Measurements from ENCODE around the gene SH3PXD2A. TPM values are rescaled to one million over a fixed set of nuclear protein-coding genes. Genes with fewer than 3 reads are reported as not detected.

SH3PXD2A gene, protein sequence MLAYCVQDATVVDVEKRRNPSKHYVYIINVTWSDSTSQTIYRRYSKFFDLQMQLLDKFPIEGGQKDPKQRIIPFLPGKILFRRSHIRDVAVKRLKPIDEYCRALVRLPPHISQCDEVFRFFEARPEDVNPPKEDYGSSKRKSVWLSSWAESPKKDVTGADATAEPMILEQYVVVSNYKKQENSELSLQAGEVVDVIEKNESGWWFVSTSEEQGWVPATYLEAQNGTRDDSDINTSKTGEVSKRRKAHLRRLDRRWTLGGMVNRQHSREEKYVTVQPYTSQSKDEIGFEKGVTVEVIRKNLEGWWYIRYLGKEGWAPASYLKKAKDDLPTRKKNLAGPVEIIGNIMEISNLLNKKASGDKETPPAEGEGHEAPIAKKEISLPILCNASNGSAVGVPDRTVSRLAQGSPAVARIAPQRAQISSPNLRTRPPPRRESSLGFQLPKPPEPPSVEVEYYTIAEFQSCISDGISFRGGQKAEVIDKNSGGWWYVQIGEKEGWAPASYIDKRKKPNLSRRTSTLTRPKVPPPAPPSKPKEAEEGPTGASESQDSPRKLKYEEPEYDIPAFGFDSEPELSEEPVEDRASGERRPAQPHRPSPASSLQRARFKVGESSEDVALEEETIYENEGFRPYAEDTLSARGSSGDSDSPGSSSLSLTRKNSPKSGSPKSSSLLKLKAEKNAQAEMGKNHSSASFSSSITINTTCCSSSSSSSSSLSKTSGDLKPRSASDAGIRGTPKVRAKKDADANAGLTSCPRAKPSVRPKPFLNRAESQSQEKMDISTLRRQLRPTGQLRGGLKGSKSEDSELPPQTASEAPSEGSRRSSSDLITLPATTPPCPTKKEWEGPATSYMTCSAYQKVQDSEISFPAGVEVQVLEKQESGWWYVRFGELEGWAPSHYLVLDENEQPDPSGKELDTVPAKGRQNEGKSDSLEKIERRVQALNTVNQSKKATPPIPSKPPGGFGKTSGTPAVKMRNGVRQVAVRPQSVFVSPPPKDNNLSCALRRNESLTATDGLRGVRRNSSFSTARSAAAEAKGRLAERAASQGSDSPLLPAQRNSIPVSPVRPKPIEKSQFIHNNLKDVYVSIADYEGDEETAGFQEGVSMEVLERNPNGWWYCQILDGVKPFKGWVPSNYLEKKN
- total RNA-seq (33.5 and 36.4 TPM in 2 replicates), polyA plus RNA-seq (3.2 and 5.1 TPM in 2 replicates), polyA minus RNA-seq (2.9 and 6.4 TPM in 2 replicates)
- total RNA-seq (2013): 3.2 TPM

DNA sequence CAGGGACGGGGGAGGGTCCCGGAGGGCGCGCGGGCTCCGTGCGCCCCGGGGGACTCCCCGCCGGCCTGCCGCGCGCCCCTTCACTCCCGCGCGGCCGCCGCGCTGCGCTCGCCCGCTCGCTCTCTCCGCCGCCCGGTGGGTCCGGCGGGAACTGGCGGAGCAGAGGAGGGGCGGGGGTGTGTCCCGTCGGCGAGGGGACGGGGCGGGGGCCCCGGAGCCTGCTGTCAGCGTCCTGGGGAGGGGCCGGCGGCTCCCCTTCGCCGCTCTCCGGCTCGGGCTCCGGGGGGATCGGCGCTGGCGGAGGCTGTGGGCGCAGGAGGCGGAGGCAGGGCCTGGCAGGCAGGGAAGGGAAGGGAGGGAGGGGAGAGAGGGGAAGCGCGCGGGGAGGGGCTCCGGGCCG is at the start of gene SH3PXD2A:
Gene SH3PXD2A, minus strand, starts transcription at position 153 of the 400 bp plus-strand sequence. CDS start 310 bp downstream, outside the sequence.
- Histone ChIP-seq H2AFZ (ENCODE audit: insufficient read depth, low read depth, low read length, poor library complexity, severe bottlenecking) (peak within 1 kb of the TSS; percentile 42), H4K20me1 (ENCODE audit: control insufficient read depth, insufficient read depth, low read length, poor library complexity, severe bottlenecking) (no peaks in the 10 kb centered on the region), H3K4me1 (ENCODE audit: control insufficient read depth in 2 of 2, insufficient read depth in 2 of 2, low read length in 2 of 2) (peaks cover 17 to 18% of the 10 kb centered on the region in 2 donors), H3K27ac (ENCODE audit: low read length in 2 of 2) (no peak within 1 kb of the TSS), H3K9me3 (ENCODE audit: control extremely low read depth in 1 of 3, control insufficient read depth in 2 of 3, insufficient read depth in 1 of 3, low read length in 2 of 3) (no peaks in the 10 kb centered on the region), H3K4me2 (replicated peaks; ENCODE audit: low read depth, low read length, poor library complexity, severe bottlenecking) (peak within 1 kb of the TSS; percentile 85), H3K36me3 (replicated peaks in 1 of 2; ENCODE audit: control extremely low read depth in 1 of 2, control insufficient read depth in 1 of 2, extremely low read depth in 1 of 2, insufficient read depth in 2 of 2, low read length in 1 of 2) (no peaks in the 10 kb centered on the region), H3K27me3 (replicated peaks in 1 of 4; ENCODE audit: control extremely low read depth in 1 of 4, control insufficient read depth in 3 of 4, insufficient read depth in 4 of 4, low read length in 3 of 4) (peaks cover 0 to 45% (median 15%) of the 10 kb centered on the region in 4 experiments), H3K9ac (ENCODE audit: low read length) (peak within 1 kb of the TSS; percentile 56), H3K79me2 (ENCODE audit: control insufficient read depth, insufficient read depth, low read length) (no peaks in the 10 kb centered on the region), H3K4me3 (ENCODE audit: control extremely low read depth in 1 of 5, extremely low read depth in 1 of 5, insufficient read depth in 1 of 5, low read depth in 2 of 5, low read length in 4 of 5) (peak within 1 kb of the TSS in 4 of 5 experiments; percentile 5 to 61 (median 41))
- ATAC-seq (ENCODE audit: low read depth): peak; percentile 47
- peaks cover 15% of the 10 kb centered on the region for H3K4me1 Mint-ChIP-seq
- H3K9me3 Mint-ChIP-seq (ENCODE audit: insufficient read depth): no peaks in the 10 kb centered on the region
- H3K4me3 Mint-ChIP-seq: peak within 1 kb of the TSS; percentile 86
- intact Hi-C loops (cut with micrococcal nuclease): no loop called here
- CTCF ChIA-PET: interaction anchor here (1.3 to 4.9 kb wide), 3 partner anchors 11 to 143 kb away, joined by 3 to 56 read pairs (median 23); no protein-coding TSS in a partner anchor
- POLR2A ChIA-PET: no interaction called here
- WGBS (ENCODE audit: insufficient coverage): 3% methylated on average over 49 of the region's 54 CpGs
- peaks cover 59% of the 10 kb centered on the region for H3K27me3 Mint-ChIP-seq
- H3K27ac Mint-ChIP-seq: peak within 1 kb of the TSS; percentile 15
- peak; percentile 34 for DNase-seq
- TF ChIP-seq EZH2 (IDR thresholded peaks at IDR 0.05; ENCODE audit: borderline replicate concordance, insufficient read depth, low read depth, low read length, poor library complexity, severe bottlenecking): no peak
- TF ChIP-seq, protein P1, sequence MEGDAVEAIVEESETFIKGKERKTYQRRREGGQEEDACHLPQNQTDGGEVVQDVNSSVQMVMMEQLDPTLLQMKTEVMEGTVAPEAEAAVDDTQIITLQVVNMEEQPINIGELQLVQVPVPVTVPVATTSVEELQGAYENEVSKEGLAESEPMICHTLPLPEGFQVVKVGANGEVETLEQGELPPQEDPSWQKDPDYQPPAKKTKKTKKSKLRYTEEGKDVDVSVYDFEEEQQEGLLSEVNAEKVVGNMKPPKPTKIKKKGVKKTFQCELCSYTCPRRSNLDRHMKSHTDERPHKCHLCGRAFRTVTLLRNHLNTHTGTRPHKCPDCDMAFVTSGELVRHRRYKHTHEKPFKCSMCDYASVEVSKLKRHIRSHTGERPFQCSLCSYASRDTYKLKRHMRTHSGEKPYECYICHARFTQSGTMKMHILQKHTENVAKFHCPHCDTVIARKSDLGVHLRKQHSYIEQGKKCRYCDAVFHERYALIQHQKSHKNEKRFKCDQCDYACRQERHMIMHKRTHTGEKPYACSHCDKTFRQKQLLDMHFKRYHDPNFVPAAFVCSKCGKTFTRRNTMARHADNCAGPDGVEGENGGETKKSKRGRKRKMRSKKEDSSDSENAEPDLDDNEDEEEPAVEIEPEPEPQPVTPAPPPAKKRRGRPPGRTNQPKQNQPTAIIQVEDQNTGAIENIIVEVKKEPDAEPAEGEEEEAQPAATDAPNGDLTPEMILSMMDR (IDR thresholded peaks at IDR 0.05): no peak
